Renal cortex interstitium (tissue), 11 donors: ENCODE measurements around the gene NCKAP5. TPM values are rescaled to one million over a fixed set of nuclear protein-coding genes. Genes with fewer than 3 reads are reported as not detected.

Source experiments
- DNase-seq, 11 donors: peaks; one replicate each; pipeline ENCODE4 v3.0.0-alpha.2; 2013; ENCODE audit warnings: low read depth in 9 of 11, low spot score in 4 of 11; ENCODE audit errors: extremely low read depth in 1 of 11
- polyA plus RNA-seq, 3 donors: library from polyadenylated mRNA; unstranded; fragments of 120-200 nt; gene quantifications; one replicate each; pipeline ENCODE4 v1.2.1, GENCODE V29; 2013; ENCODE audit not compliant: insufficient read length in 3 of 3

The NCKAP5 gene
- polyA plus RNA-seq, 3 donors = 7.3 to 9.2 (median 7.7) TPM

DNA sequence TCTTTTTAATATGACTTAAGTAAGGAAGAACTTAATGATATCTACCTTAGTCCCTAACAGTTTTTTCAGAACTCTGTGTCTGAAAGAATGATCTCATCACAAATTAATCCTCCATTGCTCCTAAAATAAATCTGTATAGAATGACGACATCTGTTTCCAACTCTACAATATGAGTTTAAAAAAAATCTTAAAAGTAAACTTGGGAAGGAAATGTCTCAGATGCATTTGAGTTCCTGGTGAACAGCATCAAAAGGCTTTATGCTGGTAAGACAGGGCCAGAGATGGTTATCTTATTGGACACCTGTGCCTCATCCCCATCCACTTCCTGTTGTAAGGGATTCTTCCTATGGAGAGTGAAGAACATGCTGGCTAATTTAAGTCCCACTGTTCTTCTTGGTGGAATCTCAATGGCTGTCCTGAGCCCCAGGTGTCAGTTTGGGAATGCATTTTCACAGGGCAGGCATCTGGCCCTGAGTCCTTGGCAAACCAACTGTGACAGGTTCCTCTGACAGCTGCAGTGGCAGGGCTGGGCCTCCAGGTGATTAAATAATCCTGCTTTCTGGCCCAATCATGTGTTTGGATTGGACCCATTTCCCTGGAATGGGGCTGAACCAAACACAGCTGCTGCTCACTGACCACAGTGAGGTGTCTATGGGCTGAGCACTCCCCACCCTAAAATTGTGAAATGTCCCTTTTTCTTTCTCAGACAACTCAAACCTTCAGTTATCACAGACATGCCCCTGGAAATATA lies 12.9 kb upstream of the NCKAP5 start:
- DNase-seq = no peak

GRCh38 chr2:133579274-133579673 lies 11.0 kb upstream of the NCKAP5 start:
- DNase-seq = no peak

- DNase-seq = no peak
These were observed 8.5 kb upstream of the NCKAP5 start for GRCh38 chr2:133576714-133577113.

DNA sequence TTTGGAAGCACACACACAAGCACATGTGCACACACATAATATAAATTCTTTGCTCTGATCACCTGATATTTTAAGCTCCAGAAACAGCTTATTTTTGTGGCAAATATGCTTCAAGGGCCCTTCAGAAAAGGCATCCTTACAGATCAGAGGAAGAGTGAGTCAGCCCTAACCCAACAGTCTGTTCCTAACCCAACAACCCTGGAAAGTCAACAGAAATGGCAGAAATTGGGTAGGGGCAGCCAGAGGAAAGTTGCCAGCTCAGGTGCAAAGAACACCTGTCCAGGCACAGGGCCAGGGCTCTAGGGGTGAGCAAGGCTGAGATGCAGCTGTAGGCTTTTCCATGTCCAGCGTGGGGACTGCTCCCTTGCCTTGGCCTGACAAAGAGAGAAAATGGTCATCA lies 6.4 kb upstream of the NCKAP5 start:
- DNase-seq = no peak

- DNase-seq = no peak
These were observed 5.9 kb upstream of the NCKAP5 start for GRCh38 chr2:133574186-133574585.

- peak in 1 of 11 donors; percentile 70 for DNase-seq
These were observed 5.4 kb upstream of the NCKAP5 start for GRCh38 chr2:133573491-133574162.

DNA sequence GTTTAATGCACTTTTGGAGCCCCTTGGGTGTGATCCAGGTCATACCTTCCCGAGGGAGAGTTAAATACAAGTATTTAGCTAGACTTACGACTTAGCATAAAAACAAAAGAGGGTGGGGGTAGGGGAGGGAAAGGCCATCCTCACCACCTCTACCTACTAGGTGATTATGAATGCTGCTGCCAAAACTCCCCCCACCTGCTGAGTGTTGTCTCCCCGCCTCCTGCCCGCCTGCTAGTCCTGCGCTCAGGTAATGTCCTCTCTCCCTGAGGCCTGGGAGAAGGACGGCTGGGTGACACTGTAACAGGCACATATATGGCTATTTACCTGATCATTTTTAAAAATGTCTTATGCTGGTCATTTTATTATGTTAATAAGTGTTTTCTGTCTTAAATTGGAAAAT lies 3.0 kb upstream of the NCKAP5 start:
- no peak for DNase-seq

DNA sequence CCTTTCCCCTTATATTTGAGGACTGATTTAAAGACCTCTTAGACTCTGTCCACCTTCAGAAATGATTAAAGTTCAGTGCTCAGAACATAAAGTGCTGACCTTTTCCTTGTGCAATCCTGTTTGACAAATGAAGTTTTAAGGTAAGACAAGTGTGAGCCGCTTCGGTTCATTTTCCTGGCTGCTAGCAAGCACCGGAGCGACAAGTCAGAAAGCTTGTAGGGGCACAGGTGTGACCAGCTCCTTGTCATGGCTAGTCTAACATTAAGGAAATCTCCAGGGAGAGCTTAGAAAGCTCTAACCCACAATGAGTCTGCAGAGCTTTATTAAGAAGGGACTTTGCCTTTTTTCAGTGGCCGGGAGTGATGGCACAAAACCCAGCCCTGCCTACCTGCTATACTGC lies 2.3 kb upstream of the NCKAP5 start:
- DNase-seq = peak in 2 of 11 donors; percentile 53 to 56

- no peak for DNase-seq
These were observed 1.1 kb upstream of the NCKAP5 start for GRCh38 chr2:133569286-133569830.

DNA sequence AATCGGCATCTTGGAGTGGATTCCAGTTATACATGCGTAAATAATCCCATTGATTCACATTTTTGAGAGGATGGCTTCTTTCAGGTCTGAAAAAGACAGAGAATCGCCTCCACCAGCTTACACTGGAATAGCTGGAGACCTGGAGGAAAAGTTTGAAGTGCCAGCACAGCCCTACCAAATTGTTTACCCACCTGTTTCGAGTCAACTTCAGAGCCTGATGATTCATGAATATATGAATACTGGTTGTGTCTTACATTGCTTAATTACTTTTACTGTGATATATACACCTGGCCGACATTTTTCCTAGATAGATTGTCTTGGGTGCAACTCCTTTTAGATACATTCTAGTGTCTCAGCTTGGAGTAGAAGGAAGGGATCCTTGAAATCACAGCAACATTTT lies 335 bp upstream of the NCKAP5 start:
- no peak for DNase-seq

DNA sequence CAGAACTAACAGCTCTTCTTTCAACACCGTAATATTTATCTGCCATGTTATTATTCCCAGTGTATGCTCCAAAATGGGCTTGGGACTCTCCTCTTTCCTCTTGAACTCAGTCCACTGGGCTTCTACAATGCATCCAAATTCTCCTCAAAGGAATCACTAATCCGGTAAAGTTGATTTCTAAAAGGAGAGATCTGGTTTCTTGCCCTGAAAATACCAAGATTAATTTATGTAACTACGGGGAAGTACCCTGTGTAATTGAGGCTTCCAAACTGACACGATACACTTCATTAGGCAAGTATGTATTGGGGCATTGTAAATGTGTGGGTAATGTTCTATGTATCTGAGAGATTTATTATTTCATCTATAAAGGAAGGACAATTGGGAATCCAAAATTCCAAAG lies 5.7 kb downstream of the NCKAP5 start:
- DNase-seq = no peak

GRCh38 chr2:133561045-133561852 lies 7.0 kb downstream of the NCKAP5 start:
- no peak for DNase-seq

GRCh38 chr2:133557614-133558013 lies 10.6 kb downstream of the NCKAP5 start:
- no peak for DNase-seq

DNA sequence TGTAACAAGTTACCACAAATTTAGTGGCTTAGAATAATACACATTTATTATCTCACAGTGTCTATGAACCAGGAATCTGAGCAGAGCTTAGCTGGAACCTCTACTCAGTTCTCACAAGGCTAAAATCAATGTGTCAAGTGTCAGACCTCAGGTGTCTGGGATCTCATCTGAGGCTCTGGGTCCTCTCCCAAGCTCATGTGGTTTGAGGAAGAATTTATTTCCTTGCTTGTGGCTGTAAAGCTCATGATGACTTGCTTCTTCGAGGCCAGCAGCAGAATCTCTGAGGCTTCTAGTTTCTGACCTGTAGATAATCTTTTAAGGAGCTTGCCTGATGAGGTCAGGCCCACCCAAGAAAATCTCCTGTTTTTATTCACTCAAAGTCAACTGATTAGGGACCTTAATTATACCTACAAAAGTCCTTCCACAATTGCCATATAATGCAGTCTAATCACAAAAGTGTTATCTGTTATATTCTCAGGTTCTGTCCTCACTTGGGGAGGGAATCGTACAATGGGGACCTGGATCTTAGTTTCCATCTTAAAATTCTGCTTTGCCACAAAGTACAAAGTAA lies 14.3 kb downstream of the NCKAP5 start:
- no peak for DNase-seq

DNA sequence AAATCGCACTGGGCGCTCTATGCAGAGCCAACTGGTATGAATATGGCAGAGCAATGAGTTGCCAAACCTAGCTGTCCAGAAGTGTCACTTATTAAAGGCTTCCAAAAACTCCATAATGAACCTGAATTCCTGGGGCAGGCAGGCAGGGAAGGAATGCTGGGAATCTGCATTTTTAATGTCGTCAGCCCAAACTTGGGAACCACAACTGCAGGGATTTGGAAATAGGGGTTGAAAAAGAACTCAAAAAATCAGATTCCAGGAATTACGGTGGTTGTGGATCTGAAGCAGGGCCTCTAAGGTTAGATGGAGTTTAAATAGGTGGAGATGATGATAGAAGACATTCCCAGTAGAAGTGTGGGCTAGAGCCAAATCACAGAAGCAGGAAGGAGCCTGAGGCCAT lies 15.0 kb downstream of the NCKAP5 start:
- no peak for DNase-seq

DNA sequence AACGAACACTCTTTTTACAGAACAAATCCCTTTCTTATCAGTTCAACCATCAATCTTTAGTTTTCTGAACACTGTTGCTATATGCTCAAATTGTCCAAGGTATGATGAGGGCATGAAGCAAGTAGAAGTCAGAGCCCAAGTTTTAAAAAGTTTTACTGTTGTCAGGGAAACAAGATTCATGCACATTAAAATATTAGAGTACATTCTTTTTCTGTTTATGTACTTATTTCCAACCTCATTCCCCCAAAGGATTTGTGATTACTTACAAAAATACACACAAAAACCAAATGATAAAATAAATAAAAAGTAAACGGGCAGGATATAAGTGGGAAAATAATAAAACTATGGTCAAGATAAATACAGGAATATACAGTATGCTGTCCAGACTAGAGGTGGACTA lies 15.4 kb downstream of the NCKAP5 start:
- DNase-seq = no peak

DNA sequence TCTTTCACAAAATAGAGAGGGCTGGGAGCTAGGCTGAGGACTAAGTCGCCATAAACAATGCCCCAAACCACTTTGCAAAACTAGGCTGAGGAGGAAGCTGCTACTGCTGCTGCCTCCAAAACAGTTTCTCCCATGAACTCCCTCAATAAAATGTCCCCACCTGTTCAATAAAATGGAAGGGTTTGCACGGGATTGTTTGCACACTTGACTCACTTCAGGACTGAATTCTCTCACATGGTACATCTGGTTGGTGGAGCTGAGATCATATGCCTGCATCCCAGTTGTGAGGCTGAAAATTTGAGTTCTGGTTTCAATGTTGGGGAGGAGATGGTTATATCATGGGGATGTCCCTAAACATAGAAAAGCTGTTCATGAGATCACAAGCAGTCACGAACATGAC lies 26.5 kb downstream of the NCKAP5 start:
- no peak for DNase-seq

DNA sequence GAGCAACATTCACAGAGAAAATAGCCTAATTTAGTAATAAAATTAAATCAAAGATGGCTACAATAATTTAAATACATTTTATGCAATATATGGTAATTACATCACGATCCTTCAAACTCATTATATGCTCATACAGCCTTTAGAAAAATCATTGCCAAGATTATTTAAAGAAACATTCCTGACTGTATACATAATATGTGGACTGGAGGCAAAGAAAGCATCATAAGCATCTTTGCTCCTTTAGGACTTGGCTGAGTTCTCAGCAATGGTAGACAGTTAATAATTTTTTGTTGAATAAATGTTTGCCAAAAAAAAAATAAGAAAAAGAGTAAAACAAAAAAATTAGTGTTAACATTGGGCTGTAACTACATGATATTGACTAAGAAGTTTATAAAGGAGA lies 26.9 kb downstream of the NCKAP5 start:
- no peak for DNase-seq

- no peak for DNase-seq
These were observed 35.3 kb downstream of the NCKAP5 start for GRCh38 chr2:133532919-133533318.
